HCT116 (cell line): ENCODE results near the gene YOD1. TPM values are rescaled to one million over a fixed set of nuclear protein-coding genes. Genes with fewer than 3 reads are reported as not detected.

ENCODE experiments used
- ATAC-seq: fragments of 200-7000 bp; cut with Tn5 transposase; 2 replicates; pipeline ENCODE4 v1.9.1; 2020; ENCODE audit warnings: mild to moderate bottlenecking, moderate library complexity
- BruUV-seq: library from RNA; stranded (reverse); fragments of 400-500 nt; replicated peaks from 2 replicates; lab custom pipeline; 2021; lab: Mats Ljungman, UMichigan
- CTCF ChIA-PET: fragments of 300-600 bp; sonication (Branson Sonifier 250); formaldehyde crosslinking; loops from one replicate; lab custom pipeline; 2021; ENCODE audit warnings: antibody characterized with exemption; lab: Charles Lee
- POLR2A ChIA-PET: fragments of 300-600, 350-600 bp; sonication (Branson Sonifier 250); formaldehyde crosslinking; loops from one replicate; lab custom pipeline; 2021; ENCODE audit warnings: antibody characterized with exemption; lab: Charles Lee
- RAD21 ChIA-PET, 2 experiments: fragments of 300-600 bp; sonication (Branson Sonifier 250); formaldehyde crosslinking; loops; one replicate each; lab custom pipeline; 2023; ENCODE audit warnings: low total read pairs in 2 of 2; ENCODE audit not compliant: uncharacterized antibody in 2 of 2, unreplicated experiment in 2 of 2, low non-redundant PET in 1 of 2; lab: Charles Lee
- DNase-seq: peaks from one replicate; pipeline ENCODE4 v3.0.0-alpha.2; 2010; ENCODE audit warnings: low read depth, low spot score
- H2AFZ ChIP-seq: fragments of 200-600 bp; shearing (Covaris generic), sonication (generic); 2 replicates; pipeline ENCODE4 v1.6.1; 2017; ENCODE audit warnings: low read depth, mixed run types, mixed read lengths, antibody characterized with exemption, low read length; ENCODE audit not compliant: poor library complexity, severe bottlenecking
- H3K27ac ChIP-seq: 2 replicates; pipeline ENCODE4 v1.5.1; 2012; ENCODE audit warnings: low read depth, low read length
- H3K27me3 ChIP-seq: fragments of 200-600 bp; sonication (generic); 2 replicates; pipeline ENCODE4 v1.6.1; 2016; ENCODE audit warnings: mixed run types, low read length, mixed read lengths; ENCODE audit not compliant: insufficient read depth
- H3K36me3 ChIP-seq, 2 experiments: fragments of 200-500 bp in 1 of 2; fragments of 200-600 bp in 1 of 2; sonication (Bioruptor generic) in 1 of 2; sonication (generic) in 1 of 2; 2 replicates each; pipeline versions ENCODE4 v1.5.1 to v1.6.1; 2014 to 2016; ENCODE audit warnings: low read length in 2 of 2, inconsistent platforms in 1 of 2, mixed read lengths in 1 of 2, mixed run types in 1 of 2; ENCODE audit not compliant: insufficient read depth in 2 of 2, control insufficient read depth in 1 of 2
- H3K4me1 ChIP-seq, 2 experiments: fragments of 200-600 bp in 1 of 2; sonication (generic) in 1 of 2; 2 replicates each; pipeline versions ENCODE4 v1.5.1 to v1.6.1; 2012 to 2017; ENCODE audit warnings: low read length in 2 of 2, inconsistent platforms in 1 of 2, mild to moderate bottlenecking in 1 of 2, mixed read lengths in 1 of 2, mixed run types in 1 of 2, moderate library complexity in 1 of 2; ENCODE audit not compliant: insufficient read depth in 2 of 2, control insufficient read depth in 1 of 2
- H3K4me2 ChIP-seq: fragments of 200-600 bp; sonication (generic); 2 replicates; pipeline ENCODE4 v1.6.1; 2017; ENCODE audit warnings: mixed run types, low read length, mixed read lengths
- H3K4me3 ChIP-seq, 2 experiments: fragments of 200-600 bp in 1 of 2; sonication (generic) in 1 of 2; replicated peaks in 1 of 2; 2 replicates each; pipeline ENCODE4 v1.5.1; 2011 to 2016; ENCODE audit warnings: low read length in 2 of 2, control low read depth in 1 of 2, low read depth in 1 of 2, mild to moderate bottlenecking in 1 of 2, mixed read lengths in 1 of 2, mixed run types in 1 of 2
- H3K79me2 ChIP-seq: fragments of 200-600 bp; sonication (generic); 2 replicates; pipeline ENCODE4 v1.6.1; 2017; ENCODE audit warnings: mild to moderate bottlenecking, mixed run types, low read length, moderate library complexity, mixed read lengths; ENCODE audit not compliant: insufficient read depth
- H3K9ac ChIP-seq: fragments of 200-600 bp; sonication (generic); 2 replicates; pipeline ENCODE4 v1.6.1; 2016; ENCODE audit warnings: low read length, mixed read lengths
- H3K9me2 ChIP-seq: fragments of 200-600 bp; sonication (generic), shearing (Covaris generic); 2 replicates; pipeline ENCODE4 v1.6.1; 2017; ENCODE audit warnings: mixed run types, mild to moderate bottlenecking, moderate library complexity; ENCODE audit not compliant: insufficient read depth
- H3K9me3 ChIP-seq, 2 experiments: fragments of 200-500 bp in 1 of 2; fragments of 200-600 bp in 1 of 2; sonication (Bioruptor generic) in 1 of 2; sonication (generic) in 1 of 2; 2 replicates each; pipeline ENCODE4 v1.6.1; 2014 to 2017; ENCODE audit warnings: low read length in 2 of 2, mixed read lengths in 2 of 2, inconsistent platforms in 1 of 2, low read depth in 1 of 2, mild to moderate bottlenecking in 1 of 2, mixed run types in 1 of 2, moderate library complexity in 1 of 2; ENCODE audit not compliant: control insufficient read depth in 1 of 2, insufficient read depth in 1 of 2
- H4K20me1 ChIP-seq: fragments of 200-600 bp; sonication (generic), shearing (Covaris generic); 2 replicates; pipeline ENCODE4 v1.6.1; 2017; ENCODE audit warnings: mixed run types, mild to moderate bottlenecking, moderate library complexity; ENCODE audit not compliant: insufficient read depth
- FOSL1 ChIP-seq: IDR thresholded peaks from 2 replicates; pipeline ENCODE4 v1.6.1; 2012; ENCODE audit warnings: low read depth
- JUND ChIP-seq: IDR thresholded peaks from 2 replicates; pipeline ENCODE4 v1.6.1; 2012
- MAX ChIP-seq: IDR thresholded peaks from 2 replicates; pipeline ENCODE4 v1.6.1; 2012
- REST ChIP-seq: IDR thresholded peaks from 2 replicates; pipeline ENCODE4 v1.6.1; 2012; ENCODE audit warnings: low read depth
- SIN3A ChIP-seq: IDR thresholded peaks from 2 replicates; pipeline ENCODE4 v1.6.1; 2012; ENCODE audit warnings: low read depth
- TCF7L2 ChIP-seq: IDR thresholded peaks from 2 replicates; pipeline ENCODE4 v1.7.0; 2011; ENCODE audit warnings: borderline replicate concordance, inconsistent platforms; ENCODE audit not compliant: insufficient read depth, insufficient read length; ENCODE audit errors: extremely low read depth
- intact Hi-C: fragments of 100-400 bp; cut with micrococcal nuclease; formaldehyde crosslinking; loops from 2 replicates; pipeline ENCODE4 v1.10.0; 2022
- total RNA-seq: library from RNA; stranded (reverse); gene quantifications from one replicate; pipeline ENCODE4 v1.2.1, GENCODE V29; 2021; ENCODE audit not compliant: unreplicated experiment

YOD1 gene
- total RNA-seq, 1 experiment from 2014 or later = 13.6 TPM

GRCh38 chr1:206998816-206999215 is 52.2 kb downstream of the YOD1 start:
- Histone ChIP-seq H3K9me2 (no peaks in the 10 kb centered on the region), H3K9me3 (no peaks in the 10 kb centered on the region), H4K20me1 (no peaks in the 10 kb centered on the region), H3K27me3 (no peaks in the 10 kb centered on the region), H2AFZ (no peak overlapping the region), H3K4me1 (peaks cover 11 to 18% of the 10 kb centered on the region in 2 experiments; a peak in 2 of 4 replicates), H3K4me3 (no peak overlapping the region), H3K79me2 (no peaks in the 10 kb centered on the region), H3K9ac (no peak overlapping the region)
- no TSS peak for BruUV-seq
- ChIA-PET POLR2A (no interaction called here), RAD21 (no interaction called here)
- DNase-seq = no peak
- intact Hi-C loops = no loop called here
- TF ChIP-seq JUND (no peak), MAX (no peak), FOSL1 (no peak), SIN3A (no peak), REST (no peak), TCF7L2 (no peak)
- TF ChIP-seq, all 23 proteins: peak for 0
- Histone ChIP-seq H3K27ac (no peak overlapping the region), H3K4me2 (no peak overlapping the region), H3K36me3 (no peaks in the 10 kb centered on the region)
- no peak for ATAC-seq
- CTCF ChIA-PET = no interaction called here

Other genes starting within 250 kb of the YOD1 start
- not detected for gene IL20, start 185.6 kb downstream of the YOD1 start, total RNA-seq
- not detected for gene IL24, start 153.8 kb downstream of the YOD1 start, total RNA-seq
- 0.61 TPM for gene FCMR, start 129.3 kb downstream of the YOD1 start, total RNA-seq
- 2.6 TPM for gene PIGR, start 104.7 kb downstream of the YOD1 start, total RNA-seq
- gene FCAMR, start 80.7 kb downstream of the YOD1 start, total RNA-seq = not detected
- 3.6 TPM for gene C1orf116, start 18.5 kb downstream of the YOD1 start, total RNA-seq
- gene PFKFB2, start 2.1 kb upstream of the YOD1 start, total RNA-seq = 13.9 TPM
- not detected for gene C4BPB, start 37.7 kb upstream of the YOD1 start, total RNA-seq
- 0.32 TPM for gene C4BPA, start 53.0 kb upstream of the YOD1 start, total RNA-seq